GM12872 (cell line): ENCODE results near the gene LGALS9.

ENCODE experiments used
- CTCF ChIP-seq: IDR thresholded peaks from 3 replicates; pipeline ENCODE4 v1.5.1; 2011; ENCODE audit warnings: low read depth, mild to moderate bottlenecking, low read length, moderate library complexity; ENCODE audit not compliant: insufficient read depth

LGALS9 gene

GRCh38 chr17:27674335-27674734, 43.3 kb downstream of the LGALS9 start:
- TF ChIP-seq CTCF, result no peak

GRCh38 chr17:27677191-27677590, 46.2 kb downstream of the LGALS9 start:
- no peak for TF ChIP-seq CTCF

DNA sequence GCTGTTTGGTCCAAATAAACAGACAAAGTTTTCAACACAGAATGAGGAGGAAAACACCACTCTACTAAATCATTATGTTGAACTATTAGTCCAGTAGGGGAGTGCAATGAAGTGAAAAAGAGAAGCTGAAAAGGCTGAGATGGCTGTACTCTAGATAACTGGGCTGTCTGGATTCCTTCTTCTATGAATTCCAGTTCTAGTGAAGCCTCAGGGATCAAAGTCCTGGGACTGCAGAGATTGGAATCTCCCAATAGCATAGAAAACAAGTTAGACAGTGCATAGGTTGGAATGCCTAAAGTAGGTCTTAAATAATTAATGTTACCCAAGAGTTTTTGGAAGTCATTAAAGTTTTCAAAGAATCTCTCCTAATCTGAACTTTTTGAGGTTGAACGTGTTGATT, 59.9 kb downstream of the LGALS9 start:
- TF ChIP-seq CTCF, result no peak
